Measurements from ENCODE around the gene TMEM45A.

TMEM45A gene

DNA sequence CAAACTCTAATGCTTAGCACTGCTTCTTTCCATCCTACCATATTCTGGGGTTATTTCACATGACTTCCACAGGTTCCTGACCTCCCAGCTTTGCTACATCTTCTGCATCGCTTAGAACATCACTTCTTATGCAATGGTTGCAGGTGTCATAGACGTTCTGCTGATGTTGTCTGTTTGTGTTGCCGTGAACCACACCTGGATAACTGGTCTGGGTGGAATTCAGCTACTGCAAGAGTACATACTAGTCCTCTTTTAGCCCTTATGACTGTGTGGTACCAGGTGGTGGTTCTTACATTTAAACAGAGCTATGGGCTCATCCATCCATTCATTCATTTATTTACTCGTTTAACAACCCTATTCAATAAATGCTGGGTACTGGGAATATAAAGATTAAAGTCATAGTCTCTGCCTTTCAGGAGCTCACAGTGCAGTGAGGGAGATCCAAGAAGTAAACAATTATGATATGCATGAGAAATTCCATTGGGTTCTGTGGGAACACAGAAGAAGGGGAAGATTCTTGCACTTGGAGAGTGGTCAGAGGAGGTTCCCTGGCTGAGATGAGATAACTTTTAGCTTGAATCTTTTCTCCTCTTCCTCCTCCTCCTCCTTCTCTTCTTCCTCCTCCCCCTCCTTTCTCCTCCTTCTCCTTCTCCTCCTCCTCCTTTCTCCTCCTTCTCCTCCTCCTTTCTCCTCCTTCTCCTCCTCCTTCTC is 30.8 kb downstream of the TMEM45A start:
- no peaks in the 10 kb centered on the region for H3K79me2 ChIP-seq (ENCODE audit: insufficient read depth, low read length)
- H4K20me1 ChIP-seq (ENCODE audit: low read depth, low read length), result no peaks in the 10 kb centered on the region
- H3K9me3 ChIP-seq (ENCODE audit: insufficient read depth, low read length), result no peaks in the 10 kb centered on the region
- H3K4me2 ChIP-seq (ENCODE audit: low read depth, low read length, poor library complexity, severe bottlenecking), result no peak overlapping the region
- no peak overlapping the region for H3K9ac ChIP-seq (ENCODE audit: low read length)
- H3F3A ChIP-seq (ENCODE audit: insufficient read depth), result no peaks in the 10 kb centered on the region
- H2AFZ ChIP-seq (ENCODE audit: low read depth, low read length, severe bottlenecking), result no peak overlapping the region
- H3K27me3 ChIP-seq (ENCODE audit: low read length), result no peaks in the 10 kb centered on the region
- no peak for TF ChIP-seq EZH2phosphoT487 (conservative IDR thresholded peaks at IDR 0.05; ENCODE audit: low read length)
- TF ChIP-seq, protein P1, sequence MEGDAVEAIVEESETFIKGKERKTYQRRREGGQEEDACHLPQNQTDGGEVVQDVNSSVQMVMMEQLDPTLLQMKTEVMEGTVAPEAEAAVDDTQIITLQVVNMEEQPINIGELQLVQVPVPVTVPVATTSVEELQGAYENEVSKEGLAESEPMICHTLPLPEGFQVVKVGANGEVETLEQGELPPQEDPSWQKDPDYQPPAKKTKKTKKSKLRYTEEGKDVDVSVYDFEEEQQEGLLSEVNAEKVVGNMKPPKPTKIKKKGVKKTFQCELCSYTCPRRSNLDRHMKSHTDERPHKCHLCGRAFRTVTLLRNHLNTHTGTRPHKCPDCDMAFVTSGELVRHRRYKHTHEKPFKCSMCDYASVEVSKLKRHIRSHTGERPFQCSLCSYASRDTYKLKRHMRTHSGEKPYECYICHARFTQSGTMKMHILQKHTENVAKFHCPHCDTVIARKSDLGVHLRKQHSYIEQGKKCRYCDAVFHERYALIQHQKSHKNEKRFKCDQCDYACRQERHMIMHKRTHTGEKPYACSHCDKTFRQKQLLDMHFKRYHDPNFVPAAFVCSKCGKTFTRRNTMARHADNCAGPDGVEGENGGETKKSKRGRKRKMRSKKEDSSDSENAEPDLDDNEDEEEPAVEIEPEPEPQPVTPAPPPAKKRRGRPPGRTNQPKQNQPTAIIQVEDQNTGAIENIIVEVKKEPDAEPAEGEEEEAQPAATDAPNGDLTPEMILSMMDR (IDR thresholded peaks at IDR 0.05; ENCODE audit: insufficient read depth, low read length, poor library complexity, severe bottlenecking), result no peak
- H3K4me3 ChIP-seq (ENCODE audit: insufficient read depth, low read length, poor library complexity, severe bottlenecking), result no peak overlapping the region
- H3K9me2 ChIP-seq (replicated peaks; ENCODE audit: insufficient read depth, low read length), result no peaks in the 10 kb centered on the region
- H3K27ac ChIP-seq (ENCODE audit: low read depth, low read length), result no peak overlapping the region
- no peaks in the 10 kb centered on the region for H3K36me3 ChIP-seq (ENCODE audit: low read length)

DNA sequence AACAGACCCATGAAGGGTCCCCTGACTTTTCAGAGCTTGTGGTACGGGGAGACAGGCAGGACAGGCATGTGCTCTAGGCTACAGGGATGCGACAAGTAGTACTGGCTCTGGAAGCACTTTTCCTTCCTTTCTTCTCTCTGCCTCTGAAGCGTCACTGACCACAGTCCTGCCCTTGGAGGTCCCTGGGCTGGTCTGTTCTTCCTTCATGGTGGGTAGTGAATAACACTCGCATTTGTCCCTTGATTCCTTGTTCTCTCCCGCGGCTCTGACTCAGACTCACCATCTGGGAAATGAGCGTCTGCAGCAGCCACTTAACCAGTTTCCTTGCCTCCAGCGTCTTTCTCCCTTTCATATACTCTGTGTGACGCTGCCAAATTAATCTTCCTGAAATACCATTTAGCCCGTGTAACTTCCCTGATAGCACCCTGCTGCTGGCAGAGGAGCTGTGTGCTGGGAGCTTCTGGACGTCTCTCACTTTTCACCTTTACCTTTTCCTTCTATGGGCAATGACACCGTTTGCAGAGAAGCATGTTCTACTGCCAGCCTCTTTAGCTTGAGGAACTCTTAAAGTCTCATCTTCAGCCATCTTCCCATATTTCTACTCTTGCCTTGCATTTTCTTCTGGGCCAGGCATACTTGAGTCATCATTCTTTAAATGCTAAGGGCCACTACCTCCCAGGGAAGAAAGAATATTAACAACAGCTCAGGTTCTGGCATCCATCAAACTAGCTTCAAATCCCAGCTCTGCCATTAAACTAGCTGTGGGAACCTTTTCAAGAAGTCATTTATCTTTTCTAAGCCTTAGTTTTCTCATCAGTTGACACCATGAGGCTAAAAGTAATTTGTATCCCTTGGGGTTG is 33.6 kb downstream of the TMEM45A start:
- no peak overlapping the region for H3K4me3 ChIP-seq (ENCODE audit: insufficient read depth, low read length, poor library complexity, severe bottlenecking)
- H3F3A ChIP-seq (ENCODE audit: insufficient read depth), result no peaks in the 10 kb centered on the region
- H3K9me2 ChIP-seq (replicated peaks; ENCODE audit: insufficient read depth, low read length), result no peaks in the 10 kb centered on the region
- TF ChIP-seq EZH2phosphoT487 (conservative IDR thresholded peaks at IDR 0.05; ENCODE audit: low read length), result no peak
- TF ChIP-seq, protein P1 (IDR thresholded peaks at IDR 0.05; ENCODE audit: insufficient read depth, low read length, poor library complexity, severe bottlenecking), result no peak
- H3K9ac ChIP-seq (ENCODE audit: low read length), result no peak overlapping the region
- no peaks in the 10 kb centered on the region for H3K79me2 ChIP-seq (ENCODE audit: insufficient read depth, low read length)
- no peaks in the 10 kb centered on the region for H4K20me1 ChIP-seq (ENCODE audit: low read depth, low read length)
- H3K4me2 ChIP-seq (ENCODE audit: low read depth, low read length, poor library complexity, severe bottlenecking), result no peak overlapping the region
- no peak overlapping the region for H3K27ac ChIP-seq (ENCODE audit: low read depth, low read length)
- no peaks in the 10 kb centered on the region for H3K27me3 ChIP-seq (ENCODE audit: low read length)
- H3K36me3 ChIP-seq (ENCODE audit: low read length), result no peaks in the 10 kb centered on the region
- H2AFZ ChIP-seq (ENCODE audit: low read depth, low read length, severe bottlenecking), result no peak overlapping the region
- no peaks in the 10 kb centered on the region for H3K9me3 ChIP-seq (ENCODE audit: insufficient read depth, low read length)

DNA sequence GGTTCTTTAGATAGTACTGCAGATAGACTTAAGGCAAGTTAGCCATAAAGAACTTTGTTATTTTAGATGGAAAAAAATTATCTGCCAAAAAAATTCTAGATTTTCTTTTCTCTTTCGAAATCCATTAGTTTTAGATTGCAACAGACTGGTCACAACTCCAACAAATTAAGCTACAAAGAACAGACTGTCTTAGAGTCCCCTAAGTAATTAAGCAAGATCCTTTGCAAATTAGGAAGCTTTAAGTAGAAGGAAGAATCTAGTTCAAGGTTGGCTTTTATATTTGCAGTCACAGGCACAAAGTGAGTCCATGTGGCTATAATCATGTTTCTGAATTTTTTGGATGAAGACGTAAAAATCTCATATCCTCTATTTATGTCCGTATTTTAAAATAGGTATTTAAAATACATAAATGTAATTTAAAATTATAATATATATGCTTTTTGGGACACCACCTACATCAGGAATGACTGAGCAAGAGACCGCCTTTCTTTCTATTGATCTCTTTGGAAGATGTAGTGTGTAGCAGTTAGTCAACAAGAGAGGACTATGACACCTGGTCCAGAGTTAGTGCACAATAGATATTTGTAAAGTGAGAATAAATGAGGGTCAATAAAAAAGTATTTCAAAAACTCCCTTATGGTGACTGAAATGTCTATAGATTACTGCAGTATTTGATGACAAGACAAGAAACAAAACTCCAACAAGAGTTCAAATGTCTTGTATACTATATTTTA is 34.4 kb downstream of the TMEM45A start:
- Histone ChIP-seq H3F3A (ENCODE audit: insufficient read depth) (no peaks in the 10 kb centered on the region), H3K4me3 (ENCODE audit: insufficient read depth, low read length, poor library complexity, severe bottlenecking) (no peak overlapping the region), H2AFZ (ENCODE audit: low read depth, low read length, severe bottlenecking) (no peak overlapping the region), H4K20me1 (ENCODE audit: low read depth, low read length) (no peaks in the 10 kb centered on the region), H3K79me2 (ENCODE audit: insufficient read depth, low read length) (no peaks in the 10 kb centered on the region), H3K36me3 (ENCODE audit: low read length) (no peaks in the 10 kb centered on the region), H3K27me3 (ENCODE audit: low read length) (no peaks in the 10 kb centered on the region), H3K27ac (ENCODE audit: low read depth, low read length) (no peak overlapping the region), H3K4me2 (ENCODE audit: low read depth, low read length, poor library complexity, severe bottlenecking) (no peak overlapping the region), H3K9me2 (replicated peaks; ENCODE audit: insufficient read depth, low read length) (no peaks in the 10 kb centered on the region), H3K9ac (ENCODE audit: low read length) (no peak overlapping the region), H3K9me3 (ENCODE audit: insufficient read depth, low read length) (no peaks in the 10 kb centered on the region)
- no peak for TF ChIP-seq EZH2phosphoT487 (conservative IDR thresholded peaks at IDR 0.05; ENCODE audit: low read length)
- TF ChIP-seq, protein P1 (IDR thresholded peaks at IDR 0.05; ENCODE audit: insufficient read depth, low read length, poor library complexity, severe bottlenecking), result no peak

All from SU-DHL-6 (cell line).